H9 (cell line): ENCODE data around the gene TCAF2. TPM values are rescaled to one million over a fixed set of nuclear protein-coding genes. Genes with fewer than 3 reads are reported as not detected.
"Not testable (repeated sequence)": the region's sequence is repeated elsewhere in the genome, so short reads cannot be mapped to it uniquely, and the experiment has no call there.

ENCODE experiments used
- DNase-seq: peaks from one replicate; pipeline ENCODE4 v3.0.0-alpha.2; 2017
- H2AFZ ChIP-seq: one replicate; pipeline ENCODE4 v1.6.1; 2013; ENCODE audit warnings: mild to moderate bottlenecking, low read length, control low read depth, moderate library complexity
- H2AK5ac ChIP-seq: 2 replicates; pipeline ENCODE4 v1.6.1; 2013; ENCODE audit warnings: low read length, control low read depth, mixed read lengths; ENCODE audit not compliant: insufficient read length
- H2BK120ac ChIP-seq: one replicate; pipeline ENCODE4 v1.6.1; 2013; ENCODE audit warnings: low read depth, mild to moderate bottlenecking, low read length, control low read depth, inconsistent platforms; ENCODE audit not compliant: poor library complexity, severe bottlenecking
- H2BK12ac ChIP-seq: 2 replicates; pipeline ENCODE4 v1.6.1; 2013; ENCODE audit warnings: low read length, control low read depth, mixed read lengths, low read depth; ENCODE audit not compliant: insufficient read length
- H2BK15ac ChIP-seq: 2 replicates; pipeline ENCODE4 v1.6.1; 2013; ENCODE audit warnings: low read depth, low read length, control low read depth
- H2BK20ac ChIP-seq: one replicate; pipeline ENCODE4 v1.6.1; 2013; ENCODE audit warnings: low read depth, mild to moderate bottlenecking, low read length, control low read depth, inconsistent platforms; ENCODE audit not compliant: poor library complexity, severe bottlenecking
- H2BK5ac ChIP-seq: 2 replicates; pipeline ENCODE4 v1.6.1; 2013; ENCODE audit warnings: low read length, control low read depth, mixed read lengths; ENCODE audit not compliant: insufficient read length
- H3K14ac ChIP-seq: 2 replicates; pipeline ENCODE4 v1.6.1; 2013; ENCODE audit warnings: low read length, control low read depth; ENCODE audit not compliant: insufficient read depth
- H3K18ac ChIP-seq: 2 replicates; pipeline ENCODE4 v1.6.1; 2013; ENCODE audit warnings: low read depth, mild to moderate bottlenecking, mixed read lengths, low read length, control low read depth; ENCODE audit not compliant: insufficient read length
- H3K23ac ChIP-seq: 2 replicates; pipeline ENCODE4 v1.6.1; 2013; ENCODE audit warnings: low read length, control low read depth, mixed read lengths, low read depth; ENCODE audit not compliant: insufficient read length
- H3K23me2 ChIP-seq: 2 replicates; pipeline ENCODE4 v1.6.1; 2013; ENCODE audit warnings: low read depth, mild to moderate bottlenecking, mixed read lengths, low read length, control low read depth; ENCODE audit not compliant: insufficient read length, poor library complexity, severe bottlenecking
- H3K27ac ChIP-seq: 2 replicates; pipeline ENCODE4 v1.5.1; 2013; ENCODE audit warnings: low read length, control low read depth, mixed read lengths, low read depth; ENCODE audit not compliant: insufficient read length
- H3K27me3 ChIP-seq: 2 replicates; pipeline ENCODE4 v1.6.1; 2013; ENCODE audit warnings: low read length, control low read depth, inconsistent platforms; ENCODE audit not compliant: insufficient read depth
- H3K4ac ChIP-seq: 2 replicates; pipeline ENCODE4 v1.6.1; 2013; ENCODE audit warnings: low read depth, mild to moderate bottlenecking, control low read depth, inconsistent platforms, low read length, moderate library complexity
- H3K4me1 ChIP-seq: 2 replicates; pipeline ENCODE4 v1.6.1; 2013; ENCODE audit warnings: low read length, control low read depth, inconsistent platforms; ENCODE audit not compliant: insufficient read depth
- H3K4me2 ChIP-seq: 2 replicates; pipeline ENCODE4 v1.6.1; 2013; ENCODE audit warnings: low read length, control low read depth, mixed read lengths; ENCODE audit not compliant: insufficient read length, insufficient read depth
- H3K56ac ChIP-seq: 2 replicates; pipeline ENCODE4 v1.6.1; 2013; ENCODE audit warnings: low read depth, mild to moderate bottlenecking, mixed read lengths, low read length, control low read depth; ENCODE audit not compliant: insufficient read length
- H3K79me1 ChIP-seq: 2 replicates; pipeline ENCODE4 v1.6.1; 2013; ENCODE audit warnings: low read depth, mild to moderate bottlenecking, moderate library complexity, low read length, control low read depth, inconsistent platforms; ENCODE audit not compliant: insufficient read depth, poor library complexity, severe bottlenecking
- H3K79me2 ChIP-seq: 2 replicates; pipeline ENCODE4 v1.6.1; 2013; ENCODE audit warnings: low read length, control low read depth, inconsistent platforms; ENCODE audit not compliant: insufficient read depth
- H3K9ac ChIP-seq: 2 replicates; pipeline ENCODE4 v1.6.1; 2013; ENCODE audit warnings: low read length, control low read depth, mixed read lengths; ENCODE audit not compliant: insufficient read length; ENCODE audit errors: extremely low read depth
- H3K9me3 ChIP-seq: one replicate; pipeline ENCODE4 v1.6.1; 2013; ENCODE audit warnings: low read depth, low read length, inconsistent platforms; ENCODE audit not compliant: control insufficient read depth
- H3T11ph ChIP-seq: one replicate; pipeline ENCODE4 v1.6.1; 2013; ENCODE audit warnings: mild to moderate bottlenecking, low read length, control low read depth, inconsistent platforms
- H4K20me1 ChIP-seq: one replicate; pipeline ENCODE4 v1.6.1; 2013; ENCODE audit not compliant: control insufficient read depth, insufficient read length, insufficient read depth
- H4K5ac ChIP-seq: 2 replicates; pipeline ENCODE4 v1.6.1; 2013; ENCODE audit warnings: low read depth, mild to moderate bottlenecking, mixed read lengths, low read length, control low read depth; ENCODE audit not compliant: insufficient read length
- H4K8ac ChIP-seq: replicated peaks from 2 replicates; pipeline ENCODE4 v1.6.1; 2013; ENCODE audit warnings: low read length, control low read depth, mixed read lengths, low read depth; ENCODE audit not compliant: insufficient read length
- H4K91ac ChIP-seq: 2 replicates; pipeline ENCODE4 v1.6.1; 2013; ENCODE audit warnings: low read depth, mild to moderate bottlenecking, moderate library complexity, mixed read lengths, low read length, control low read depth; ENCODE audit not compliant: insufficient read length
- H3K27ac Mint-ChIP-seq, 3 experiments: 2 replicates in 2 of 3; 3 replicates in 1 of 3; pipeline ENCODE4 v1.8.0; 2020 to 2021; ENCODE audit warnings: mixed read lengths in 3 of 3, mild to moderate bottlenecking in 1 of 3, moderate library complexity in 1 of 3
- H3K27me3 Mint-ChIP-seq: 2 replicates; pipeline ENCODE4 v1.8.0; 2021; ENCODE audit warnings: low read depth, mild to moderate bottlenecking, moderate library complexity, mixed read lengths
- H3K36me3 Mint-ChIP-seq, 3 experiments: 2 replicates in 2 of 3; 3 replicates in 1 of 3; pipeline ENCODE4 v1.8.0; 2020 to 2021; ENCODE audit warnings: low read depth in 3 of 3, mixed read lengths in 3 of 3; ENCODE audit not compliant: insufficient read depth in 1 of 3
- H3K4me1 Mint-ChIP-seq, 2 experiments: 2 replicates each; pipeline ENCODE4 v1.8.0; 2020; ENCODE audit warnings: mixed read lengths in 2 of 2
- H3K4me3 Mint-ChIP-seq, 2 experiments: 2 replicates in 1 of 2; 3 replicates in 1 of 2; pipeline ENCODE4 v1.8.0; 2020 to 2021; ENCODE audit warnings: mild to moderate bottlenecking in 2 of 2, mixed read lengths in 2 of 2, moderate library complexity in 1 of 2
- H3K9me3 Mint-ChIP-seq, 2 experiments: 2 replicates in 1 of 2; 3 replicates in 1 of 2; pipeline ENCODE4 v1.8.0; 2020; ENCODE audit warnings: mild to moderate bottlenecking in 2 of 2, mixed read lengths in 2 of 2, moderate library complexity in 1 of 2
- WGBS: extraction: QIAGEN DNeasy Blood & Tissue Kit; methylation state at CpG from one replicate; pipeline ENCODE4 v1.1.7; 2013; ENCODE audit warnings: missing lambda C conversion rate, low lambda C conversion rate, mixed read lengths; ENCODE audit not compliant: insufficient read length; ENCODE audit errors: extremely low coverage; 5-methylcytosine and 5-hydroxymethylcytosine counted together
- total RNA-seq: library from RNA; stranded (reverse); gene quantifications from 2 replicates; pipeline ENCODE4 v1.2.1, GENCODE V29; 2021

The TCAF2 gene
- total RNA-seq, 1 experiment from 2014 or later, result 0.04 TPM

DNA sequence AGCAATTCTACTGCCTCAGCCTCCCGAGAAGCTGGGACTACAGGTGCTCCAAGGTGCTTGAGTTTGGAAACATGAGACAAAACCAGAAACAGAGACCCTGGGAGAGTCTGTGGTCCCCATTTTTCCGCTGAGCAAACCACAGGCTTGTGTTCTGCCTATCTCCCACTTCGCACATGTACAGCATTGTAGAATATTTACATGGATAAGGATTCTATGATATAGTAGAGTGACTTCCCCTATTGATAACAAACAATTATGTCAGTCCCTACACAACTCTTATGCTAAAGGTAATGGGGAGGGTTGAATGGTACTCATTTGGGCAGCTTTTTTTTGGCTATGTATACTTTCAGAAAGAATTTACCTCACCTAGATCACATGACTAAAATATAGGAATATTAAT, 29.1 kb downstream of the TCAF2 start:
- not testable (repeated sequence) for H2BK15ac ChIP-seq, H3K23ac ChIP-seq, H2BK20ac ChIP-seq, H2AK5ac ChIP-seq, H3K14ac ChIP-seq, H3K9me3 ChIP-seq, H3K4me1 Mint-ChIP-seq, H3K18ac ChIP-seq, H2BK12ac ChIP-seq, H4K20me1 ChIP-seq, H3K36me3 Mint-ChIP-seq, H2BK120ac ChIP-seq, H3K79me2 ChIP-seq, H3K9ac ChIP-seq, H3K27ac ChIP-seq, H3K23me2 ChIP-seq, H3K4me2 ChIP-seq, H3K4ac ChIP-seq, H3K9me3 Mint-ChIP-seq, H4K5ac ChIP-seq, H4K8ac ChIP-seq, DNase-seq, H3K4me1 ChIP-seq, H2BK5ac ChIP-seq, H3K27ac Mint-ChIP-seq, H3K4me3 Mint-ChIP-seq, H3K27me3 Mint-ChIP-seq, H2AFZ ChIP-seq, H4K91ac ChIP-seq, H3K79me1 ChIP-seq, H3K27me3 ChIP-seq, H3T11ph ChIP-seq, H3K56ac ChIP-seq
- WGBS, result no CpG with 5 or more reads among the region's 3 CpGs

DNA sequence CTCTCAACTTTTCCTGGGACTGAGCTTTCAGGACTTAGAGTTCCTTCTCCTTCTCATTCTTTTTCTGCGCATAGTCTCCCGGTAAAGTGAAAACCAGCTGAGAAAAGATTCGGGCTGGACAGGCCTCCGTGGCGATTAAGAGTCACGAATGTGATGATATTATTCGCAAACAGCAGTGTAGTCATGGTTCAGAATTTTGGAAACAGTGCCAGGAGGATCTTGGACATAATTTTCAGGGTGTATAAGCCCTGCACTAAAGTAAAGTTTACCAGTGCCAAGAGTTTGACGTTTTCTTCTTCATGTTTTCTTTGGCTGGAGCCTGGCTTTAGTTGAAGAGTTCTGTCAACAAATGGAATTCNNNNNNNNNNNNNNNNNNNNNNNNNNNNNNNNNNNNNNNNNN, 29.7 kb downstream of the TCAF2 start:
- H3K23me2 ChIP-seq, H2BK20ac ChIP-seq, H2AFZ ChIP-seq, H3K23ac ChIP-seq, H3K4me1 Mint-ChIP-seq, H3K56ac ChIP-seq, H3K4ac ChIP-seq, H3K9me3 ChIP-seq, H3T11ph ChIP-seq, H3K79me1 ChIP-seq, H2BK12ac ChIP-seq, H3K9me3 Mint-ChIP-seq, H4K91ac ChIP-seq, H3K36me3 Mint-ChIP-seq, H4K5ac ChIP-seq, H3K27ac Mint-ChIP-seq, H4K20me1 ChIP-seq, H3K27me3 ChIP-seq, H3K79me2 ChIP-seq, H2BK15ac ChIP-seq, H3K4me2 ChIP-seq, H4K8ac ChIP-seq, H2BK120ac ChIP-seq, H3K27ac ChIP-seq, H2BK5ac ChIP-seq, H3K18ac ChIP-seq, H3K4me3 Mint-ChIP-seq, H3K4me1 ChIP-seq, H3K27me3 Mint-ChIP-seq, H2AK5ac ChIP-seq, H3K14ac ChIP-seq, H3K9ac ChIP-seq, DNase-seq: not testable (repeated sequence)
- WGBS, result no CpG with 5 or more reads among the region's 8 CpGs

Other genes starting within 250 kb of the TCAF2 start
- gene ZYX, start 239.6 kb upstream of the TCAF2 start, total RNA-seq, result 236 and 237 TPM in 2 replicates
- gene EPHA1, start 212.1 kb upstream of the TCAF2 start, total RNA-seq, result 109 and 119 TPM in 2 replicates
- not detected in 2 replicates for gene TAS2R60, start 177.5 kb upstream of the TCAF2 start, total RNA-seq
- gene TAS2R41, start 143.1 kb upstream of the TCAF2 start, total RNA-seq, result not detected in 2 replicates
- gene CTAGE15, start 49.2 kb upstream of the TCAF2 start, total RNA-seq, result 1.7 and 1.8 TPM in 2 replicates
- not detected in 2 replicates for gene CTAGE6, start 136.7 kb downstream of the TCAF2 start, total RNA-seq